ENCODE results near the gene PPM1A.

PPM1A gene

DNA sequence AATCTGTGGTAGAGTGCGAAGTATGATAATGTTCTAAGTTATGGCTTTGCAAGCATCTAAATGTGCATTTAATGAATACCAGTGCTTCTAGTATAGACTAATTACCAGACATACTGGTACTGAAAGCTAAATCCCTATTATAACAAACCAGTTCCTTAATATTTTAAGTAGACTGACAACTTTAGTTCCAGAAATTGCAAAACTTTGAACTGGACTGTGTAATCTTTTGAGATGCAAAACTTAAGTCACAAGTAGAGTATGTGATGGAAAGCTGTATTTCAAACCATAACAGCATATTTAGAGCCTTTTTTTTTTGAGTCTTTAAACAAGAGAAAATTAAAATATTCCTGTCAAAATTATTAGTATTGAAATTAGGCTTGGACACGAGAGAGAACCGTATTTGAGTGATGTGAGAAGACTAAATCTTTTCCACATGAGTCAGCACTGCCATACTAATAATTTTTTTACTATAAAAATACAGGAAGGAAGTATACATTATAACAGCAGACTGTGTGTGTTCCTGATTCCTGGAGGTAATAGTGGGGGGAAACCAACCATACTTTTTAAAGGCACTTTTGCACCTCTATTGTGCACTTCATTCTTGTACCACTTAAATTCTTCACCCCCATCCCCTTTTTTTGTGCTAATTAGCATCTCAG is 45.5 kb downstream of the PPM1A start (continued):
- TF ChIP-seq ATF2 (tag by site-specific recombination; IDR thresholded peaks at IDR 0.05; ENCODE audit: low read depth) (no peak), PBX3 (CRISPR knock-in tag; IDR thresholded peaks at IDR 0.05) (no peak), KLF9 (tag by site-specific recombination; IDR thresholded peaks at IDR 0.05; ENCODE audit: low read depth) (no peak)

DNA sequence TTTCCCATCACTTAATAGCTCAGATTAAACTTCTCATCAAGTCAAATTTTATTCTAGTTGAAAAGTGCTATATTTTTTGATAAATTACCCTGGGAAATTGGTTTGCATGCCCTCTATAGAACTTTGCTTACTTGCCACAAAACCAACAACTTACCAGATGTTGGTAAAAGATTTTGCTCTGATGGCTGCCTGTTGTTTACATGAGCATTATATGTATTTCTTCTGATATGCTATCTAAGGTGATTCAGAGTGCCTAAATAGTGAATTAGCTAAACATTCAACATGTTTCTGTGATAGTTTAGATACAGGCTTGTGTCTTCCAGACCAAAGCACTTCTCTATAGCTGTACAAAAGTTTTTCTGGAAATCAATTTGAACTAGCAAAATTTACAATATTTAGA is 51.0 kb downstream of the PPM1A start:
- POLR2A ChIA-PET, result no interaction called here
- H3K4me3 ChIP-seq (ENCODE audit: low read depth, low read length), result no peak overlapping the region

GRCh38 chr14:60301685-60302084 is 52.7 kb downstream of the PPM1A start:
- no peak overlapping the region for H3K27ac ChIP-seq (ENCODE audit: extremely low read depth, low read depth, low read length)
- CTCF ChIA-PET, result interaction anchor here (2.0 kb wide), 1 partner anchor 8 kb away, joined by 7 read pairs; no protein-coding TSS in a partner anchor
- H3K4me3 ChIP-seq (ENCODE audit: low read depth, low read length), result no peak overlapping the region
- H3K9me3 ChIP-seq (ENCODE audit: control insufficient read depth, insufficient read depth, low read depth, low read length), result no peaks in the 10 kb centered on the region
- no peaks in the 10 kb centered on the region for H3K4me1 ChIP-seq (ENCODE audit: control insufficient read depth, insufficient read depth, low read length)
- POLR2A ChIA-PET, result no interaction called here
- H3K36me3 ChIP-seq (ENCODE audit: control insufficient read depth in 2 of 2, insufficient read depth in 1 of 2, low read length in 2 of 2), result no peaks in the 10 kb centered on the region
- TF ChIP-seq PRDM10 (tag by site-specific recombination; IDR thresholded peaks at IDR 0.05) (no peak), ZNF423 (tag by site-specific recombination; IDR thresholded peaks at IDR 0.05) (no peak), ZBTB1 (tag by site-specific recombination; IDR thresholded peaks at IDR 0.05) (no peak), ZNF248 (tag by site-specific recombination; IDR thresholded peaks at IDR 0.05) (no peak), ZBTB21 (tag by site-specific recombination; IDR thresholded peaks at IDR 0.05) (no peak), ZNF518A (tag by site-specific recombination; conservative IDR thresholded peaks at IDR 0.05; ENCODE audit: low read depth) (no peak), ZBTB17 (tag by site-specific recombination; IDR thresholded peaks at IDR 0.05) (no peak), ZNF488 (tag by site-specific recombination; IDR thresholded peaks at IDR 0.05) (no peak)
- TF ChIP-seq, protein P1, sequence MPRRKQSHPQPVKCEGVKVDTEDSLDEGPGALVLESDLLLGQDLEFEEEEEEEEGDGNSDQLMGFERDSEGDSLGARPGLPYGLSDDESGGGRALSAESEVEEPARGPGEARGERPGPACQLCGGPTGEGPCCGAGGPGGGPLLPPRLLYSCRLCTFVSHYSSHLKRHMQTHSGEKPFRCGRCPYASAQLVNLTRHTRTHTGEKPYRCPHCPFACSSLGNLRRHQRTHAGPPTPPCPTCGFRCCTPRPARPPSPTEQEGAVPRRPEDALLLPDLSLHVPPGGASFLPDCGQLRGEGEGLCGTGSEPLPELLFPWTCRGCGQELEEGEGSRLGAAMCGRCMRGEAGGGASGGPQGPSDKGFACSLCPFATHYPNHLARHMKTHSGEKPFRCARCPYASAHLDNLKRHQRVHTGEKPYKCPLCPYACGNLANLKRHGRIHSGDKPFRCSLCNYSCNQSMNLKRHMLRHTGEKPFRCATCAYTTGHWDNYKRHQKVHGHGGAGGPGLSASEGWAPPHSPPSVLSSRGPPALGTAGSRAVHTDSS (tag by site-specific recombination; IDR thresholded peaks at IDR 0.05), result no peak
- TF ChIP-seq, protein P2, sequence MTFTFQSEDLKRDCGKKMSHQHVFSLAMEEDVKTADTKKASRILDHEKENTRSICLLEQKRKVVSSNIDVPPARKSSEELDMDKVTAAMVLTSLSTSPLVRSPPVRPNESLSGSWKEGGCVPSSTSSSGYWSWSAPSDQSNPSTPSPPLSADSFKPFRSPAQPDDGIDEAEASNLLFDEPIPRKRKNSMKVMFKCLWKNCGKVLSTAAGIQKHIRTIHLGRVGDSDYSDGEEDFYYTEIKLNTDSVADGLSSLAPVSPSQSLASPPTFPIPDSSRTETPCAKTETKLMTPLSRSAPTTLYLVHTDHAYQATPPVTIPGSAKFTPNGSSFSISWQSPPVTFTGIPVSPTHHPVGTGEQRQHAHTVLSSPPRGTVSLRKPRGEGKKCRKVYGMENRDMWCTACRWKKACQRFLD (tag by site-specific recombination; IDR thresholded peaks at IDR 0.05), result no peak

More for the DNA sequence above, 51.0 kb downstream of the PPM1A start:
- Histone ChIP-seq H3K9me3 (ENCODE audit: control insufficient read depth, insufficient read depth, low read depth, low read length) (no peaks in the 10 kb centered on the region), H3K4me1 (ENCODE audit: control insufficient read depth, insufficient read depth, low read length) (no peaks in the 10 kb centered on the region), H3K27ac (ENCODE audit: extremely low read depth, low read depth, low read length) (no peak overlapping the region), H3K36me3 (ENCODE audit: control insufficient read depth in 2 of 2, insufficient read depth in 1 of 2, low read length in 2 of 2) (no peaks in the 10 kb centered on the region)
- no peak for TF ChIP-seq ZNF621 (tag by site-specific recombination; IDR thresholded peaks at IDR 0.05)
- TF ChIP-seq ZNF132 (tag by site-specific recombination; IDR thresholded peaks at IDR 0.05; ENCODE audit: borderline replicate concordance), result no peak
- TF ChIP-seq, protein P2 (tag by site-specific recombination; IDR thresholded peaks at IDR 0.05), result no peak
- CTCF ChIA-PET, result interaction anchor here (1.7 to 2.1 kb wide), 3 partner anchors 10 to 32 kb away, joined by 4 to 7 read pairs (median 5); no protein-coding TSS in a partner anchor

Measured in HEK293 (cell line).